ENCODE data around the gene CYP3A5. TPM values are rescaled to one million over a fixed set of nuclear protein-coding genes. Genes with fewer than 3 reads are reported as not detected.
A peak's percentile ranks its signal among the peaks of the same experiment; 100 is the strongest.

CYP3A5 gene
- total and polyA plus RNA-seq, 2 of the 13 experiments (the other 11 are each of a cell fraction or from before 2014, with no cell fraction given), result 5.7 to 9.3 TPM

DNA sequence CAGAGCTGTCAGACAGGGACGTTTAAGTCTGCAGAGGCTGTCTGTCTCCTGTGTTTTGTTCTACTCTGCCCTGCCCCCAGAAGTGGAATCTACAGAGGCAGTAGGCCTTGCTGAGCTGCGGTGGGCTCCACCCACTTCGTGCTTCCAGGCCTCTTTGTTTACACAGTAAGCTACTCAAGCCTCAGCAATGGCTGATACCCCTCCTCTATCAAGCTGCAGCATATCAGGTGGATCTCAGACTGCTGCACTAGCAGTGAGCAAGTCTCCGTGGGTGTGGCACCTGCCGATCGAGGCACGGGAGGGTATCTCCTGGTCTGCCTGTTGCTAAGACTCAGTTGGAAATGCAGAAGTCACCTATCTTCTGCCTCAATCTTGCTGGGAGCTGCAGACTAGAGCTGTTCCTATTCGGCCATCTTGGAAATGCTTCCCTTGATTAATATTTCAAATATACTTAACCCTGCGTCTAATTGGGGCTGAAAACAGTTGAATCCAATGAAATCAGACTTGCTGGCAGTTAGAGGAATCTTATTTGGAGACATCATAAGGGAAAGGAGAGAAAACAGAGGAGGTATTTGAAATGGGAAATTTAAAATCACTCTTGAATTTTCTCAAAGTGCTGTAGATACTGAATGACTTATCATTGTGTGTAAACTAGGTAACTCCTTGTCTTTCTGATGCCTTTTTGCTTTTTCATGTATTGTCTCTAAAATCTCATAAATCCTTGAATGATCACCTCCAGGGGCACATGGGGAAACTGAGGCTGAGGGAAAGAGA lies 13.8 kb upstream of the CYP3A5 start (continued):
- TF ChIP-seq, protein P1, sequence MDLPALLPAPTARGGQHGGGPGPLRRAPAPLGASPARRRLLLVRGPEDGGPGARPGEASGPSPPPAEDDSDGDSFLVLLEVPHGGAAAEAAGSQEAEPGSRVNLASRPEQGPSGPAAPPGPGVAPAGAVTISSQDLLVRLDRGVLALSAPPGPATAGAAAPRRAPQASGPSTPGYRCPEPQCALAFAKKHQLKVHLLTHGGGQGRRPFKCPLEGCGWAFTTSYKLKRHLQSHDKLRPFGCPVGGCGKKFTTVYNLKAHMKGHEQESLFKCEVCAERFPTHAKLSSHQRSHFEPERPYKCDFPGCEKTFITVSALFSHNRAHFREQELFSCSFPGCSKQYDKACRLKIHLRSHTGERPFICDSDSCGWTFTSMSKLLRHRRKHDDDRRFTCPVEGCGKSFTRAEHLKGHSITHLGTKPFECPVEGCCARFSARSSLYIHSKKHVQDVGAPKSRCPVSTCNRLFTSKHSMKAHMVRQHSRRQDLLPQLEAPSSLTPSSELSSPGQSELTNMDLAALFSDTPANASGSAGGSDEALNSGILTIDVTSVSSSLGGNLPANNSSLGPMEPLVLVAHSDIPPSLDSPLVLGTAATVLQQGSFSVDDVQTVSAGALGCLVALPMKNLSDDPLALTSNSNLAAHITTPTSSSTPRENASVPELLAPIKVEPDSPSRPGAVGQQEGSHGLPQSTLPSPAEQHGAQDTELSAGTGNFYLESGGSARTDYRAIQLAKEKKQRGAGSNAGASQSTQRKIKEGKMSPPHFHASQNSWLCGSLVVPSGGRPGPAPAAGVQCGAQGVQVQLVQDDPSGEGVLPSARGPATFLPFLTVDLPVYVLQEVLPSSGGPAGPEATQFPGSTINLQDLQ (CRISPR knock-in tag; IDR thresholded peaks at IDR 0.05), result no peak
- TF ChIP-seq EHMT2 (IDR thresholded peaks at IDR 0.05; ENCODE audit: borderline replicate concordance, low read depth, low read length), result no peak
- TF ChIP-seq HOXA7 (CRISPR knock-in tag; IDR thresholded peaks at IDR 0.05), result no peak
- no peak for TF ChIP-seq ZNF703 (CRISPR knock-in tag; IDR thresholded peaks at IDR 0.05; ENCODE audit: borderline replicate concordance)
- no peak; the same call in 1 of the 2 replicates for TF ChIP-seq ZSCAN30 (CRISPR knock-in tag; IDR thresholded peaks at IDR 0.05)
- TF ChIP-seq SP1 (IDR thresholded peaks at IDR 0.05), result no peak
- TF ChIP-seq SP1 (CRISPR knock-in tag; IDR thresholded peaks at IDR 0.05), result peak; percentile 83
- no peak; the same call in 1 of the 2 replicates for TF ChIP-seq NR2F2 (IDR thresholded peaks at IDR 0.05; ENCODE audit: borderline replicate concordance, low read depth)
- TF ChIP-seq JUN (CRISPR knock-in tag; IDR thresholded peaks at IDR 0.05), result peak; percentile 58
- TF ChIP-seq, protein P2, sequence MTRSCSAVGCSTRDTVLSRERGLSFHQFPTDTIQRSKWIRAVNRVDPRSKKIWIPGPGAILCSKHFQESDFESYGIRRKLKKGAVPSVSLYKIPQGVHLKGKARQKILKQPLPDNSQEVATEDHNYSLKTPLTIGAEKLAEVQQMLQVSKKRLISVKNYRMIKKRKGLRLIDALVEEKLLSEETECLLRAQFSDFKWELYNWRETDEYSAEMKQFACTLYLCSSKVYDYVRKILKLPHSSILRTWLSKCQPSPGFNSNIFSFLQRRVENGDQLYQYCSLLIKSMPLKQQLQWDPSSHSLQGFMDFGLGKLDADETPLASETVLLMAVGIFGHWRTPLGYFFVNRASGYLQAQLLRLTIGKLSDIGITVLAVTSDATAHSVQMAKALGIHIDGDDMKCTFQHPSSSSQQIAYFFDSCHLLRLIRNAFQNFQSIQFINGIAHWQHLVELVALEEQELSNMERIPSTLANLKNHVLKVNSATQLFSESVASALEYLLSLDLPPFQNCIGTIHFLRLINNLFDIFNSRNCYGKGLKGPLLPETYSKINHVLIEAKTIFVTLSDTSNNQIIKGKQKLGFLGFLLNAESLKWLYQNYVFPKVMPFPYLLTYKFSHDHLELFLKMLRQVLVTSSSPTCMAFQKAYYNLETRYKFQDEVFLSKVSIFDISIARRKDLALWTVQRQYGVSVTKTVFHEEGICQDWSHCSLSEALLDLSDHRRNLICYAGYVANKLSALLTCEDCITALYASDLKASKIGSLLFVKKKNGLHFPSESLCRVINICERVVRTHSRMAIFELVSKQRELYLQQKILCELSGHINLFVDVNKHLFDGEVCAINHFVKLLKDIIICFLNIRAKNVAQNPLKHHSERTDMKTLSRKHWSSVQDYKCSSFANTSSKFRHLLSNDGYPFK (CRISPR knock-in tag; IDR thresholded peaks at IDR 0.05; ENCODE audit: borderline replicate concordance), result peak; percentile 92; the same call in 1 of the 2 replicates
- TF ChIP-seq GATAD1 (CRISPR knock-in tag; IDR thresholded peaks at IDR 0.05), result peak; percentile 56; the same call in 1 of the 2 replicates
- peak; percentile 60 for TF ChIP-seq KDM6A (CRISPR knock-in tag; IDR thresholded peaks at IDR 0.05; ENCODE audit: low read depth)
- TF ChIP-seq FOXO1 (CRISPR knock-in tag; IDR thresholded peaks at IDR 0.05), result peak; percentile 72
- peak; percentile 69; the same call in 1 of the 2 replicates for TF ChIP-seq SALL2 (CRISPR knock-in tag; IDR thresholded peaks at IDR 0.05)
- TF ChIP-seq, protein P3, sequence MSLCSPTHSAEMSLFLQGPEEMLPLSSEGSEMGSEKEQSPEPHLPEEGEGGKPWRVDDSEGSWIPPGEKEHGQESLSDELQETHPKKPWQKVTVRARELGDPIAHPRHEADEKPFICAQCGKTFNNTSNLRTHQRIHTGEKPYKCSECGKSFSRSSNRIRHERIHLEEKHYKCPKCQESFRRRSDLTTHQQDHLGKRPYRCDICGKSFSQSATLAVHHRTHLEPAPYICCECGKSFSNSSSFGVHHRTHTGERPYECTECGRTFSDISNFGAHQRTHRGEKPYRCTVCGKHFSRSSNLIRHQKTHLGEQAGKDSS (CRISPR knock-in tag; IDR thresholded peaks at IDR 0.05; ENCODE audit: borderline replicate concordance, low read depth), result peak; percentile 57
- TF ChIP-seq PPARG (CRISPR knock-in tag; conservative IDR thresholded peaks at IDR 0.05), result no peak; the same call in none of the 2 replicates
- TF ChIP-seq ZNF24 (IDR thresholded peaks at IDR 0.05), result no peak
- no peak for TF ChIP-seq GABPA (IDR thresholded peaks at IDR 0.05; ENCODE audit: low read depth, low read length)
- no peak; the same call in 1 of the 2 replicates for TF ChIP-seq GABPA (CRISPR knock-in tag; IDR thresholded peaks at IDR 0.05; ENCODE audit: low read depth)
- TF ChIP-seq ZNF44 (CRISPR knock-in tag; IDR thresholded peaks at IDR 0.05), result no peak
- TF ChIP-seq RFXANK (CRISPR knock-in tag; IDR thresholded peaks at IDR 0.05), result no peak
- TF ChIP-seq KDM3A (CRISPR knock-in tag; IDR thresholded peaks at IDR 0.05; ENCODE audit: low read depth), result 0 out of 2 replicates have a peak, but pooled peaks have one; percentile 21

Data from HepG2 (cell line).